Measurements from ENCODE around the gene CACNA2D1.

DNA sequence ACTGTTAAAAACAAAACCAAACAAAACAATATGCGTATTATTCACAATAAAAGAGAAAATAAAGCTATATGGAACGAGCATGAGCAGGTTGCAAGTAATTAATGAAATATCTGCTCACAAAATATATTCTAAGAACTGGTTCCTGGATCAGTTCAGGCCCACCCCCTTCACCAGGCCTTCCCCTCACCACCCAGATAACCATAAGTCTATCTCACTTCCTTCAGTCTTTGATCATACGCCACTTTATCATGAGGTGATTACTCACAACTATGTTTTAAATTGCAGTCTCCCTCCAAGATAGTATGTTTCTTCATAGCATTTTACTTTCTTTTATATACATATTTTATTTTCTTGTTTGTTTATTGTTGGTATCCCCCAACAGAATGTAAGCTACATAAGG is 410.7 kb downstream of the CACNA2D1 start:
- no peak for TF ChIP-seq EZH2 (IDR thresholded peaks at IDR 0.05; ENCODE audit: low read length, unreplicated experiment)
- TF ChIP-seq, protein P1, sequence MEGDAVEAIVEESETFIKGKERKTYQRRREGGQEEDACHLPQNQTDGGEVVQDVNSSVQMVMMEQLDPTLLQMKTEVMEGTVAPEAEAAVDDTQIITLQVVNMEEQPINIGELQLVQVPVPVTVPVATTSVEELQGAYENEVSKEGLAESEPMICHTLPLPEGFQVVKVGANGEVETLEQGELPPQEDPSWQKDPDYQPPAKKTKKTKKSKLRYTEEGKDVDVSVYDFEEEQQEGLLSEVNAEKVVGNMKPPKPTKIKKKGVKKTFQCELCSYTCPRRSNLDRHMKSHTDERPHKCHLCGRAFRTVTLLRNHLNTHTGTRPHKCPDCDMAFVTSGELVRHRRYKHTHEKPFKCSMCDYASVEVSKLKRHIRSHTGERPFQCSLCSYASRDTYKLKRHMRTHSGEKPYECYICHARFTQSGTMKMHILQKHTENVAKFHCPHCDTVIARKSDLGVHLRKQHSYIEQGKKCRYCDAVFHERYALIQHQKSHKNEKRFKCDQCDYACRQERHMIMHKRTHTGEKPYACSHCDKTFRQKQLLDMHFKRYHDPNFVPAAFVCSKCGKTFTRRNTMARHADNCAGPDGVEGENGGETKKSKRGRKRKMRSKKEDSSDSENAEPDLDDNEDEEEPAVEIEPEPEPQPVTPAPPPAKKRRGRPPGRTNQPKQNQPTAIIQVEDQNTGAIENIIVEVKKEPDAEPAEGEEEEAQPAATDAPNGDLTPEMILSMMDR (conservative IDR thresholded peaks at IDR 0.05; ENCODE audit: low read depth, low read length): no peak
- no peak for TF ChIP-seq EZH2phosphoT487 (IDR thresholded peaks at IDR 0.05; ENCODE audit: borderline replicate concordance, low read length)

All from PC-3 (cell line).